NB4 (cell line): ENCODE results near the gene GRB10.

Experiments used
- CTCF ChIP-seq: IDR thresholded peaks from one replicate; pipeline ENCODE4 v1.5.1; 2012; ENCODE audit warnings: low read depth, low read length
- POLR2A ChIP-seq: IDR thresholded peaks from 2 replicates; pipeline ENCODE4 v1.6.1; 2011; ENCODE audit warnings: mild to moderate bottlenecking; ENCODE audit not compliant: insufficient read length; ENCODE audit errors: extremely low read depth

- TF ChIP-seq CTCF: no peak
- TF ChIP-seq POLR2A: no peak
Measured at GRCh38 chr7:50621206-50621605, 161.5 kb downstream of the GRB10 start.
